HL-60 (cell line): Measurements from ENCODE around the gene ACTG1.

Experiments
- POLR2AphosphoS5 ChIP-seq: IDR thresholded peaks from 2 replicates; pipeline ENCODE4 v1.6.1; 2012; ENCODE audit warnings: low read depth
- TF ChIP-seq, protein P1 (sequence below): IDR thresholded peaks from one replicate; pipeline ENCODE4 v1.5.1; 2011; ENCODE audit warnings: low read length, control low read depth, inconsistent platforms; ENCODE audit not compliant: insufficient read depth
- TF ChIP-seq, protein P2 (sequence below): IDR thresholded peaks from 2 replicates; pipeline ENCODE4 v1.6.1; 2012; ENCODE audit warnings: low read depth; ENCODE audit not compliant: insufficient replicate concordance

DNA sequence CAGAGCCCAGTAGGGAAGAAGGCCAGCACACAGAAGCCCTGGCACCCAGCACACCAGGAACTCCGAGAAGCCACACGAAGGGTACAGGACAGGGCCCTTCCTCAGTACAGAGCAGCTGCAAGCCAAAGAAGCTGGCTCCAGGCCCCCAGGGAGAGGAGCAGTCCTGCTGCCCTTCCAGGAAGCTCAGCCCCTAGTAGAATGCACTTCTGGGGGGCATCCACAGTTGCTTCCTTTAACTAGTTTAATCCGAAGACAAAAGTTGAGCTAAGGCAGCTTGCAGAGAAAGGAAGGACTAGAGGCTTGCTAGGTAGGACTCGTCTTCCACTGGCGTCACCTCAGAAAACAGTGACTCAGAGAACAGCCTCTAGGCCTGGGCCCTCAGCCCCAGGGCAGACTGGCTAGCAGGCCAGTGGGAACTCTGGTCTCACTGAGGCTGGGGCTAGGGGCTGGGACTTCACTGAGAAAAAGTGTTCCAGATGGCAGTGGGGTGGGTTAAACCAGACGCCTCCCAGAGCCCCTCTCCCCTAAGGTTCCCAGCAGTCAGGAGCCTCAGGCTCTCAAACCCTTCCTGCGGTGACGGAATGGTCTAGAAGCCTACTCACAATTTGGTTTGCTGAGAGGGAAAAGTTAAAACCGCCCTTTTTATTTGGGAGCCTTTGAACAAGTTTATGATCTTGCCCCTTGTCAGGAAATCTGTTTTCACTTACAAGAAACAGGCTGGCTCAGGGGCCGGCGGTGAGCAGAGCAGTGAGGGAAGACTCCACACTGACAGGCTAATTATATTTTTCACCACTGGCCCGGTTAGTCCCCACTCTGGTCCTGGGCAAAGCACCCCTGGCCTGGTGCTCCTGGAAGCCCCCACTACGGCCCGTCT lies 41.4 kb downstream of the ACTG1 start:
- TF ChIP-seq, protein P1, sequence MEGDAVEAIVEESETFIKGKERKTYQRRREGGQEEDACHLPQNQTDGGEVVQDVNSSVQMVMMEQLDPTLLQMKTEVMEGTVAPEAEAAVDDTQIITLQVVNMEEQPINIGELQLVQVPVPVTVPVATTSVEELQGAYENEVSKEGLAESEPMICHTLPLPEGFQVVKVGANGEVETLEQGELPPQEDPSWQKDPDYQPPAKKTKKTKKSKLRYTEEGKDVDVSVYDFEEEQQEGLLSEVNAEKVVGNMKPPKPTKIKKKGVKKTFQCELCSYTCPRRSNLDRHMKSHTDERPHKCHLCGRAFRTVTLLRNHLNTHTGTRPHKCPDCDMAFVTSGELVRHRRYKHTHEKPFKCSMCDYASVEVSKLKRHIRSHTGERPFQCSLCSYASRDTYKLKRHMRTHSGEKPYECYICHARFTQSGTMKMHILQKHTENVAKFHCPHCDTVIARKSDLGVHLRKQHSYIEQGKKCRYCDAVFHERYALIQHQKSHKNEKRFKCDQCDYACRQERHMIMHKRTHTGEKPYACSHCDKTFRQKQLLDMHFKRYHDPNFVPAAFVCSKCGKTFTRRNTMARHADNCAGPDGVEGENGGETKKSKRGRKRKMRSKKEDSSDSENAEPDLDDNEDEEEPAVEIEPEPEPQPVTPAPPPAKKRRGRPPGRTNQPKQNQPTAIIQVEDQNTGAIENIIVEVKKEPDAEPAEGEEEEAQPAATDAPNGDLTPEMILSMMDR: no peak
- TF ChIP-seq POLR2AphosphoS5: no peak
- TF ChIP-seq, protein P2, sequence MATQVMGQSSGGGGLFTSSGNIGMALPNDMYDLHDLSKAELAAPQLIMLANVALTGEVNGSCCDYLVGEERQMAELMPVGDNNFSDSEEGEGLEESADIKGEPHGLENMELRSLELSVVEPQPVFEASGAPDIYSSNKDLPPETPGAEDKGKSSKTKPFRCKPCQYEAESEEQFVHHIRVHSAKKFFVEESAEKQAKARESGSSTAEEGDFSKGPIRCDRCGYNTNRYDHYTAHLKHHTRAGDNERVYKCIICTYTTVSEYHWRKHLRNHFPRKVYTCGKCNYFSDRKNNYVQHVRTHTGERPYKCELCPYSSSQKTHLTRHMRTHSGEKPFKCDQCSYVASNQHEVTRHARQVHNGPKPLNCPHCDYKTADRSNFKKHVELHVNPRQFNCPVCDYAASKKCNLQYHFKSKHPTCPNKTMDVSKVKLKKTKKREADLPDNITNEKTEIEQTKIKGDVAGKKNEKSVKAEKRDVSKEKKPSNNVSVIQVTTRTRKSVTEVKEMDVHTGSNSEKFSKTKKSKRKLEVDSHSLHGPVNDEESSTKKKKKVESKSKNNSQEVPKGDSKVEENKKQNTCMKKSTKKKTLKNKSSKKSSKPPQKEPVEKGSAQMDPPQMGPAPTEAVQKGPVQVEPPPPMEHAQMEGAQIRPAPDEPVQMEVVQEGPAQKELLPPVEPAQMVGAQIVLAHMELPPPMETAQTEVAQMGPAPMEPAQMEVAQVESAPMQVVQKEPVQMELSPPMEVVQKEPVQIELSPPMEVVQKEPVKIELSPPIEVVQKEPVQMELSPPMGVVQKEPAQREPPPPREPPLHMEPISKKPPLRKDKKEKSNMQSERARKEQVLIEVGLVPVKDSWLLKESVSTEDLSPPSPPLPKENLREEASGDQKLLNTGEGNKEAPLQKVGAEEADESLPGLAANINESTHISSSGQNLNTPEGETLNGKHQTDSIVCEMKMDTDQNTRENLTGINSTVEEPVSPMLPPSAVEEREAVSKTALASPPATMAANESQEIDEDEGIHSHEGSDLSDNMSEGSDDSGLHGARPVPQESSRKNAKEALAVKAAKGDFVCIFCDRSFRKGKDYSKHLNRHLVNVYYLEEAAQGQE: no peak
